Uterus (tissue), 4 donors: Measurements from ENCODE around the gene NUP210. TPM values are rescaled to one million over a fixed set of nuclear protein-coding genes. Genes with fewer than 3 reads are reported as not detected.
A peak's percentile ranks its signal among the peaks of the same experiment; 100 is the strongest.
"Not testable (repeated sequence)": the region's sequence is repeated elsewhere in the genome, so short reads cannot be mapped to it uniquely, and the experiment has no call there.

Experiments
- DNase-seq, 2 donors: peaks; one replicate each; pipeline ENCODE4 v3.0.0-alpha.2; 2019 to 2020
- H3K27ac ChIP-seq, 2 donors: fragments of 200-600 bp; sonication (generic); 1 replicate in 1 of 2; 2 replicates in 1 of 2; pipeline ENCODE4 v1.5.1; 2016 to 2018
- H3K27me3 ChIP-seq, 2 donors: fragments of 200-600 bp; sonication (generic); one replicate each; pipeline ENCODE4 v1.5.1; 2018 to 2019; ENCODE audit warnings: control low read depth in 1 of 2
- H3K36me3 ChIP-seq, 2 donors: fragments of 200-600 bp; sonication (generic); one replicate each; pipeline ENCODE4 v1.5.1; 2019; ENCODE audit warnings: control low read depth in 1 of 2
- H3K4me1 ChIP-seq, 2 donors: fragments of 200-600 bp; sonication (generic); one replicate each; pipeline ENCODE4 v1.5.1; 2018 to 2019; ENCODE audit warnings: control low read depth in 1 of 2
- H3K4me3 ChIP-seq, 2 donors: fragments of 200-600 bp; sonication (generic); 1 replicate in 1 of 2; 2 replicates in 1 of 2; pipeline ENCODE4 v1.5.1; 2018 to 2019; ENCODE audit warnings: mild to moderate bottlenecking in 1 of 2
- H3K9me3 ChIP-seq, 2 donors: fragments of 200-600 bp; sonication (generic); one replicate each; pipeline ENCODE4 v1.5.1; 2019; ENCODE audit warnings: control low read depth in 1 of 2
- CTCF ChIP-seq, 4 experiments: fragments of 200-600 bp in 2 of 4; fragments of 450-650 bp in 2 of 4; sonication (generic) in 2 of 4; IDR thresholded peaks; one replicate each; pipeline ENCODE4 v1.5.1; 2016 to 2019; ENCODE audit warnings: antibody characterized with exemption in 4 of 4, mild to moderate bottlenecking in 2 of 4, moderate library complexity in 1 of 4
- POLR2A ChIP-seq, 2 donors: fragments of 450-650 bp; IDR thresholded peaks; one replicate each; pipeline ENCODE4 v1.6.1; 2016; ENCODE audit warnings: antibody characterized with exemption in 2 of 2, mild to moderate bottlenecking in 1 of 2, moderate library complexity in 1 of 2
- intact Hi-C: fragments of 100-400 bp; cut with DNase I; formaldehyde crosslinking; loops from one replicate; pipeline ENCODE4 v1.15.1; 2023; ENCODE audit warnings: low total_unique reads
- total RNA-seq, 4 donors: library from RNA; depleted of rRNA in 3 of 4; stranded (reverse); fragments of >200 nt in 3 of 4; gene quantifications; one replicate each; pipeline versions ENCODE4 v1.1.0 to v1.2.4, GENCODE V29; 2014 to 2023
- donor health status: DM: yes; HTN: yes; CAD: no.

Gene NUP210
- total RNA-seq, 4 donors from 2014 or later, result 0.29 to 9.5 (median 5.1) TPM

GRCh38 chr3:13379201-13379830, 40.8 kb downstream of the NUP210 start:
- H3K4me1 ChIP-seq, result no peaks in the 10 kb centered on the region
- no peak for TF ChIP-seq CTCF (IDR thresholded peaks at IDR 0.05)
- TF ChIP-seq POLR2A (IDR thresholded peaks at IDR 0.05), result no peak
- H3K27ac ChIP-seq, result peak overlapping the region in 1 of 2 donors; percentile 49
- peak in 1 of 2 donors; percentile 37 for DNase-seq
- H3K4me3 ChIP-seq, result no peak overlapping the region
- no peaks in the 10 kb centered on the region for H3K27me3 ChIP-seq
- H3K9me3 ChIP-seq, result no peaks in the 10 kb centered on the region
- H3K36me3 ChIP-seq, result no peaks in the 10 kb centered on the region
- intact Hi-C loops, result no loop called here

GRCh38 chr3:13378155-13378554, 42.0 kb downstream of the NUP210 start:
- no peak for TF ChIP-seq POLR2A (IDR thresholded peaks at IDR 0.05)
- TF ChIP-seq CTCF (IDR thresholded peaks at IDR 0.05), result no peak
- no peaks in the 10 kb centered on the region for H3K4me1 ChIP-seq
- no peak overlapping the region for H3K4me3 ChIP-seq
- no peaks in the 10 kb centered on the region for H3K36me3 ChIP-seq
- H3K27ac ChIP-seq, result no peak overlapping the region
- H3K9me3 ChIP-seq, result no peaks in the 10 kb centered on the region
- intact Hi-C loops, result no loop called here
- no peaks in the 10 kb centered on the region for H3K27me3 ChIP-seq
- no peak for DNase-seq

GRCh38 chr3:13377741-13378140, 42.4 kb downstream of the NUP210 start:
- not testable (repeated sequence) for DNase-seq

GRCh38 chr3:13377021-13377420, 43.1 kb downstream of the NUP210 start:
- no peak overlapping the region for H3K27ac ChIP-seq
- no peaks in the 10 kb centered on the region for H3K4me1 ChIP-seq
- intact Hi-C loops, result no loop called here
- no peaks in the 10 kb centered on the region for H3K36me3 ChIP-seq
- no peaks in the 10 kb centered on the region for H3K27me3 ChIP-seq
- DNase-seq, result no peak
- no peak overlapping the region for H3K4me3 ChIP-seq
- H3K9me3 ChIP-seq, result no peaks in the 10 kb centered on the region
- TF ChIP-seq CTCF (IDR thresholded peaks at IDR 0.05) (no peak), POLR2A (IDR thresholded peaks at IDR 0.05) (no peak)

More at GRCh38 chr3:13377741-13378140, 42.4 kb downstream of the NUP210 start:
- H3K4me1 ChIP-seq, H3K4me3 ChIP-seq, H3K27me3 ChIP-seq, H3K36me3 ChIP-seq, intact Hi-C loops, H3K27ac ChIP-seq, H3K9me3 ChIP-seq: not testable (repeated sequence)

GRCh38 chr3:13376091-13376490, 44.0 kb downstream of the NUP210 start:
- no peak overlapping the region for H3K4me3 ChIP-seq
- H3K36me3 ChIP-seq, result no peaks in the 10 kb centered on the region
- TF ChIP-seq POLR2A (IDR thresholded peaks at IDR 0.05) (no peak), CTCF (IDR thresholded peaks at IDR 0.05) (no peak)
- DNase-seq, result no peak
- no peak overlapping the region for H3K27ac ChIP-seq
- no peaks in the 10 kb centered on the region for H3K4me1 ChIP-seq
- no peaks in the 10 kb centered on the region for H3K27me3 ChIP-seq
- intact Hi-C loops, result no loop called here
- H3K9me3 ChIP-seq, result no peaks in the 10 kb centered on the region

- Histone ChIP-seq H3K4me1 (no peaks in the 10 kb centered on the region), H3K27ac (no peak overlapping the region), H3K36me3 (no peaks in the 10 kb centered on the region), H3K27me3 (no peaks in the 10 kb centered on the region), H3K4me3 (no peak overlapping the region), H3K9me3 (no peaks in the 10 kb centered on the region)
- DNase-seq, result no peak
- intact Hi-C loops, result no loop called here
- no peak for TF ChIP-seq CTCF (IDR thresholded peaks at IDR 0.05)
- TF ChIP-seq POLR2A (IDR thresholded peaks at IDR 0.05), result no peak
Observed at GRCh38 chr3:13375464-13375863, 44.7 kb downstream of the NUP210 start.
